22Rv1 (cell line): ENCODE data around the gene SLC17A5.
A peak's percentile ranks its signal among the peaks of the same experiment; 100 is the strongest.

Experiments
- H3K27ac ChIP-seq: fragments of 450-650 bp; 2 replicates; pipeline ENCODE4 v1.5.1; 2017
- CTCF ChIP-seq: fragments of 450-650 bp; IDR thresholded peaks from 2 replicates; pipeline ENCODE4 v1.5.1; 2017; ENCODE audit warnings: mild to moderate bottlenecking
- ZFX ChIP-seq: fragments of 450-650 bp; IDR thresholded peaks from 2 replicates; pipeline ENCODE4 v1.6.1; 2017; ENCODE audit warnings: antibody characterized with exemption, borderline replicate concordance

Gene SLC17A5

GRCh38 chr6:73610444-73611275, 43.1 kb downstream of the SLC17A5 start:
- TF ChIP-seq ZFX (no peak), CTCF (peak; percentile 76)
- no peak overlapping the region for H3K27ac ChIP-seq

GRCh38 chr6:73608761-73609160, 45.0 kb downstream of the SLC17A5 start:
- TF ChIP-seq CTCF (no peak), ZFX (no peak)
- no peak overlapping the region for H3K27ac ChIP-seq

GRCh38 chr6:73606428-73606827, 47.4 kb downstream of the SLC17A5 start:
- no peak overlapping the region for H3K27ac ChIP-seq
- no peak for TF ChIP-seq ZFX
- TF ChIP-seq CTCF, result no peak

GRCh38 chr6:73604461-73604860, 49.3 kb downstream of the SLC17A5 start:
- no peak overlapping the region for H3K27ac ChIP-seq
- no peak for TF ChIP-seq ZFX
- no peak for TF ChIP-seq CTCF

- TF ChIP-seq ZFX (no peak), CTCF (no peak)
- H3K27ac ChIP-seq, result no peak overlapping the region
These were observed 49.8 kb downstream of the SLC17A5 start for GRCh38 chr6:73604020-73604419.

GRCh38 chr6:73586416-73586974, 67.3 kb downstream of the SLC17A5 start:
- peak overlapping the region; percentile 90 for H3K27ac ChIP-seq
- no peak for TF ChIP-seq ZFX
- TF ChIP-seq CTCF, result no peak
